ENCODE data around the gene TCF7L2. TPM values are rescaled to one million over a fixed set of nuclear protein-coding genes. Genes with fewer than 3 reads are reported as not detected.

The TCF7L2 gene
- total RNA-seq, 4 donors from 2014 or later, result 25.1 to 38.9 (median 26.9) TPM

- Histone ChIP-seq H3K4me1 (peaks cover 0 to 79% (median 30%) of the 10 kb centered on the region in 4 donors), H3K27ac (peak overlapping the region in 3 of 4 donors; percentile 25 to 96 (median 68)), H3K4me3 (peak overlapping the region in 3 of 4 donors; percentile 4 to 33 (median 24)), H3K27me3 (no peaks in the 10 kb centered on the region), H3K36me3 (no peaks in the 10 kb centered on the region), H3K9me3 (no peaks in the 10 kb centered on the region)
- TF ChIP-seq EP300 (IDR thresholded peaks at IDR 0.05) (no peak), POLR2A (IDR thresholded peaks at IDR 0.05) (no peak), CTCF (IDR thresholded peaks at IDR 0.05) (no peak)
- no peak for DNase-seq (ENCODE audit: low spot score in 2 of 2)
- 14 to 15% methylated on average over 12 of the region's 12 CpGs for WGBS, 2 donors
Measured at GRCh38 chr10:112955582-112956421, 5.8 kb downstream of the TCF7L2 start.

DNA sequence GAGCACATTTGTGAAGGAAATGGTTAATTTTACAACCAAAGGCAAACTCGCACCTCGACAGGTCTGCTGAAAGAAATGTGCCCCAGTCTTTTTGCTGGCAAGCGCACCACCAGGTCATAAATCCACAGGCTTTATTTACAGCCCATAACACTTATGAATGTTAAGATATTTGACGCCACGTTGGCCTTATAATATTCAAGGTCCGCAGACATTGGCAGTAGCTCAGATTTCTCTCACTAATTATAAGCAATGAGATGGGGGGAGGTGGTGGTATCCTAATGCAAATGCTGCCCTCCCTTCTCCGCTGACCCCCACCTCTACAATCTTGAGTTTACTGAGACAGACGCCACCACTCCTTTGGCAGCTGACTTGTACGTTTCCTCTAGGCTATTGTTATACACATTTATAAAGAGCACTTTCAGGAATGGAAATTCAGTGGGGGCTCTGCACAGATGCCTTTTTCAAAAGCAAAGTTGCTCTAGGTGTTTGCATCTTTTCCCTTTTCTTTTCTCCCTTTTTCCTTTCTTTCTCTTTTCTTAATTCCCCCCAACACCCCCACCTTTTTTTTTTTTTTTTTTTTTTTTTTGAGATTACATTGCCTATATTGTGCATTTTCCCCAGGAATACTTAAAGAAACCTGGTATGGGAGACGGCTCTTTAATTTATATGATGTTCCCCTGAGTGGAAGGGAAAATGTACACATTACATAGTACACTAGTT lies 6.7 kb downstream of the TCF7L2 start:
- no peaks in the 10 kb centered on the region for H3K36me3 ChIP-seq
- no peaks in the 10 kb centered on the region for H3K27me3 ChIP-seq
- H3K27ac ChIP-seq, result peak overlapping the region in 3 of 4 donors; percentile 2 to 96 (median 25)
- no peak overlapping the region for H3K4me3 ChIP-seq
- H3K4me1 ChIP-seq, result peaks cover 0 to 79% (median 30%) of the 10 kb centered on the region in 4 donors
- no peak for DNase-seq (ENCODE audit: low spot score in 2 of 2)
- 76 to 81% methylated on average over 10 of the region's 10 CpGs for WGBS, 2 donors
- TF ChIP-seq EP300 (IDR thresholded peaks at IDR 0.05) (no peak), CTCF (IDR thresholded peaks at IDR 0.05) (no peak), POLR2A (IDR thresholded peaks at IDR 0.05) (no peak)
- no peaks in the 10 kb centered on the region for H3K9me3 ChIP-seq

DNA sequence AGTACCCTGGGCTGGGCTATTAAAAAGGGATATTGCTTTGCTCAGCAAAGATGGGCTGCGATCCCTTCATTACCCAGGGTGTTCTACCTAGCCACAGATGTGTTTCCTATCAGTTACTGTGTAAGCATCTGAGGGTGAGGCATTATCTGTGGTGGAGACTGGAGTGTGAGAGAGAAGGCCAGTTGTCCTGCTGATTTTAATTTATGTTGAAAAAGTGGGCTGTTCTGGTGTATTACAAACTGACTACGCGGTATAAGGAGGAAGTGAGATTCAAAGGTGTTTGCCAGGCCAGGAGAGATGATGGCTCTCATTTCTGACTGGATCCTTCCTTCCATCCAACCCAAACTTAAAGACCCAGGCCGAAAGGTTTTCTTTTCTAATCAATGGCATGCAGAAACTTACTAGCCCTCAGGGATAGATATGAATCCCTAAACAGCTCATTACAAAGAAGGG lies 7.6 kb downstream of the TCF7L2 start:
- H3K9me3 ChIP-seq, result no peaks in the 10 kb centered on the region
- peaks cover 0 to 77% (median 30%) of the 10 kb centered on the region in 4 donors for H3K4me1 ChIP-seq
- no peak overlapping the region for H3K27ac ChIP-seq
- 88 to 93% methylated on average over 4 of the region's 4 CpGs for WGBS, 2 donors
- TF ChIP-seq POLR2A (IDR thresholded peaks at IDR 0.05) (no peak), EP300 (IDR thresholded peaks at IDR 0.05) (no peak), CTCF (IDR thresholded peaks at IDR 0.05) (no peak)
- no peaks in the 10 kb centered on the region for H3K36me3 ChIP-seq
- H3K4me3 ChIP-seq, result no peak overlapping the region
- H3K27me3 ChIP-seq, result no peaks in the 10 kb centered on the region
- DNase-seq (ENCODE audit: low spot score in 2 of 2), result no peak

GRCh38 chr10:112958275-112958995 lies 8.4 kb downstream of the TCF7L2 start:
- Histone ChIP-seq H3K36me3 (no peaks in the 10 kb centered on the region), H3K27ac (no peak overlapping the region), H3K4me1 (peaks cover 0 to 71% (median 30%) of the 10 kb centered on the region in 4 donors), H3K9me3 (no peaks in the 10 kb centered on the region), H3K27me3 (no peaks in the 10 kb centered on the region), H3K4me3 (no peak overlapping the region)
- TF ChIP-seq POLR2A (IDR thresholded peaks at IDR 0.05) (no peak), CTCF (IDR thresholded peaks at IDR 0.05) (no peak), EP300 (IDR thresholded peaks at IDR 0.05) (no peak)
- 39 to 48% methylated on average over 8 of the region's 8 CpGs for WGBS, 2 donors
- no peak for DNase-seq (ENCODE audit: low spot score in 2 of 2)

Data from tibial nerve (tissue), 4 donors.